Osteoblast (primary cell): ENCODE measurements around the gene COL23A1. TPM values are rescaled to one million over a fixed set of nuclear protein-coding genes. Genes with fewer than 3 reads are reported as not detected.

Experiments used
- DNase-seq: peaks from one replicate; pipeline ENCODE4 v3.0.0; 2011; ENCODE audit warnings: low spot score, mixed read lengths; ENCODE audit not compliant: insufficient read length; ENCODE audit errors: missing footprints
- H2AFZ ChIP-seq: 2 replicates; pipeline ENCODE4 v1.6.0; 2011; ENCODE audit warnings: mild to moderate bottlenecking, low read length
- H3K27ac ChIP-seq: 2 replicates; pipeline ENCODE4 v1.5.1; 2011; ENCODE audit warnings: mild to moderate bottlenecking, low read depth, low read length, moderate library complexity
- H3K27me3 ChIP-seq: 2 replicates; pipeline ENCODE4 v1.6.0; 2012; ENCODE audit warnings: mild to moderate bottlenecking, control low read depth, inconsistent platforms, low read length, moderate library complexity; ENCODE audit not compliant: insufficient read depth
- H3K36me3 ChIP-seq: 2 replicates; pipeline ENCODE4 v1.5.1; 2011; ENCODE audit warnings: mild to moderate bottlenecking, low read length, control low read depth, moderate library complexity; ENCODE audit not compliant: insufficient read depth
- H3K4me1 ChIP-seq: 2 replicates; pipeline ENCODE4 v1.5.1; 2011; ENCODE audit warnings: mild to moderate bottlenecking, low read length, control low read depth, moderate library complexity; ENCODE audit not compliant: insufficient read depth
- H3K4me2 ChIP-seq: 2 replicates; pipeline ENCODE4 v1.6.0; 2011; ENCODE audit warnings: mild to moderate bottlenecking, low read length; ENCODE audit not compliant: insufficient read depth
- H3K4me3 ChIP-seq: fragments of 200-600 bp; sonication (generic); 3 replicates; pipeline ENCODE4 v1.5.1; 2012; ENCODE audit warnings: mild to moderate bottlenecking, low read length, inconsistent platforms; ENCODE audit not compliant: insufficient read depth
- H3K79me2 ChIP-seq: 2 replicates; pipeline ENCODE4 v1.6.0; 2012; ENCODE audit warnings: mild to moderate bottlenecking, low read length, control low read depth, inconsistent platforms; ENCODE audit not compliant: insufficient read depth
- H3K9me3 ChIP-seq: 2 replicates; pipeline ENCODE4 v1.5.1; 2011; ENCODE audit warnings: low read depth, low read length, control low read depth
- H4K20me1 ChIP-seq: 2 replicates; pipeline ENCODE4 v1.6.0; 2012; ENCODE audit warnings: mild to moderate bottlenecking, low read length, control low read depth; ENCODE audit not compliant: insufficient read depth
- total RNA-seq: library from RNA; depleted of rRNA; stranded (reverse); fragments of >200 nt; gene quantifications from 2 replicates; pipeline ENCODE4 v1.2.3, GENCODE V29; 2012
- TF ChIP-seq, protein P1 (sequence below): IDR thresholded peaks from 2 replicates; pipeline ENCODE4 v1.5.1; 2011; ENCODE audit warnings: mild to moderate bottlenecking, low read depth, low read length, moderate library complexity; ENCODE audit errors: extremely low read depth

Gene COL23A1
- total RNA-seq, 1 donor = under 0.01 TPM

DNA sequence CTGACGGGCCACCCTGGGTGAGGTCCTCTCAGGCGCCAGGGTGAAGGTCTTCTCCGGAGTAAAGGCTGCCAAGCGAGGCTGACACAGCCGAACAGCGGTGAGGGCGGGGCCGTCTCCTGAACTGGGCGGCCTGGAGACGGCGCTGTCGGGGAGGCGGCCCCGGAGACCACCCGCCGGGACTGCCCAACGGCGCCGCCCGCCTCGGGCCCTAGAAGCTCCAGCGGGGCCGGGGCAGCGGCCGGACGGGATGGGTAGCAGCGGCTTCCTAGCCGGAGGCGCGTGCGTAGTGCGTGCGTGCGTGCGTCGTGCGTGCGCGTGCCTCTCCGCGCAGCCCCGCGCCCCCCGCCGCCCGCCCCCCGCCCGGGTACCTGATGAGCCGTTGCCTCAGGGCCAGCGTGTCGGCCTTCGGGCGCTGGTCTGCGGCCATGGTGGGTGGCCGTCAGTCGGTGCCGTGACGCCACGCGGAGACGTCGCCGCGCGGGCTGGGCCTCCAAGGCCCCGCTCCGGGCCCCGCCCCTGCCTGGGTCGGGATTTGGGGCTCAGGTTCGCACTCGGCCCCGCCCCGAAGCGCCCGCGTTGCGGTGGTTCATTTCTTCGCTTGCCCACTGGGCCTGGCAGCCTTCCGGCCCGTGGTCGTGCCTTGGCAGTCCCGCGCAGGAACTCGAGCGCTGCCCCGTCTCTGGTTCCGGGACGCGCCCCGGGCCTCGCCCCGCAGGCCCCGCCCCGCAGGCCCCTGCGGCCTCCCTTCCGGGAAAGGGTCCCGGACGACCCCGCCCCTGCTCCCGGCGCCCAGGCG lies 357.9 kb downstream of the COL23A1 start, which contains the start of gene PHYKPL:
Gene PHYKPL (minus strand): TSS at position 679 of the 796 bp plus-strand sequence. CDS start 252 bp downstream, at position 427.
- TF ChIP-seq, protein P1, sequence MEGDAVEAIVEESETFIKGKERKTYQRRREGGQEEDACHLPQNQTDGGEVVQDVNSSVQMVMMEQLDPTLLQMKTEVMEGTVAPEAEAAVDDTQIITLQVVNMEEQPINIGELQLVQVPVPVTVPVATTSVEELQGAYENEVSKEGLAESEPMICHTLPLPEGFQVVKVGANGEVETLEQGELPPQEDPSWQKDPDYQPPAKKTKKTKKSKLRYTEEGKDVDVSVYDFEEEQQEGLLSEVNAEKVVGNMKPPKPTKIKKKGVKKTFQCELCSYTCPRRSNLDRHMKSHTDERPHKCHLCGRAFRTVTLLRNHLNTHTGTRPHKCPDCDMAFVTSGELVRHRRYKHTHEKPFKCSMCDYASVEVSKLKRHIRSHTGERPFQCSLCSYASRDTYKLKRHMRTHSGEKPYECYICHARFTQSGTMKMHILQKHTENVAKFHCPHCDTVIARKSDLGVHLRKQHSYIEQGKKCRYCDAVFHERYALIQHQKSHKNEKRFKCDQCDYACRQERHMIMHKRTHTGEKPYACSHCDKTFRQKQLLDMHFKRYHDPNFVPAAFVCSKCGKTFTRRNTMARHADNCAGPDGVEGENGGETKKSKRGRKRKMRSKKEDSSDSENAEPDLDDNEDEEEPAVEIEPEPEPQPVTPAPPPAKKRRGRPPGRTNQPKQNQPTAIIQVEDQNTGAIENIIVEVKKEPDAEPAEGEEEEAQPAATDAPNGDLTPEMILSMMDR = no peak
- peak within 1 kb of the TSS; percentile 81 for H3K4me2 ChIP-seq

DNA sequence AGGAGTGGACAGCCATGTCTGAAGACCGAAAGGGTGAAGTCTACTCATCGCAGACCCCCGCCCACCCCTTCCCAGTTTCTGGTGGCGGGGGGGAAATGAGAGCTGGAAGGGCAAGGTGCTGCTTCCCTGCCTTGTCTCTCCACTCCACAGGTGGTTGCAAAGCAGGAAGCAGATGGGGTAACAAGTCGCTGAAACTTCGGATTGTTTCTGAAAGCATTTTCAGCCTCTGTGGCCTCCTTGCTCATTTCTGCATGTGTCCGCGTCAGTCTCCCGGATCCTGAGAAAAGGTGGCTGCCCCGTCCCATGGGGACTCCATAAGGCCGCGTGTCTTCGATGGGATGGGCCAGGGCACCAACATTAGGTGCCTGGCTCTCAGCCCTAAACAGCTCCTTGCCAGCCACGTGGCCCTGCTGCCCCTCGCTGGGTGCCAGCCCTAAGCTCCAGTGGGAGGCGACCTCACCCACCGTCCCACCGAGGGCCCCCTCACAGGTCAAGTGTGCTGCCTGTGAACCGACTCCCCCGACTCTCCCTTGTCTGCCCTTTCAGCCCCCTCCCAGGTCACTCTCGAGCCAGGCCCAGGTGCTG lies 358.6 kb downstream of the COL23A1 start:
- Histone ChIP-seq H4K20me1 (peaks cover 19% of the 10 kb centered on the region), H3K4me2 (peak overlapping the region; percentile 81), H3K27me3 (no peaks in the 10 kb centered on the region), H3K9me3 (no peaks in the 10 kb centered on the region), H2AFZ (peak overlapping the region; percentile 66), H3K36me3 (peaks cover 20% of the 10 kb centered on the region), H3K4me3 (peak overlapping the region; percentile 91), H3K79me2 (peaks cover 46% of the 10 kb centered on the region), H3K4me1 (peaks cover 22% of the 10 kb centered on the region), H3K27ac (peak overlapping the region; percentile 76)
- peak; percentile 82 for DNase-seq
- TF ChIP-seq, protein P1 = no peak

More for the DNA sequence above, 357.9 kb downstream of the COL23A1 start, which contains the start of gene PHYKPL:
- peak within 1 kb of the TSS; percentile 91 for H3K4me3 ChIP-seq
- H3K9me3 ChIP-seq = no peaks in the 10 kb centered on the region
- DNase-seq = peak; percentile 97
- H2AFZ ChIP-seq = peak within 1 kb of the TSS; percentile 83
- H3K4me1 ChIP-seq = peaks cover 28% of the 10 kb centered on the region
- H3K27ac ChIP-seq = peak within 1 kb of the TSS; percentile 76
- H3K27me3 ChIP-seq = no peaks in the 10 kb centered on the region
- peaks cover 20% of the 10 kb centered on the region for H3K36me3 ChIP-seq
- peaks cover 15% of the 10 kb centered on the region for H4K20me1 ChIP-seq
- peaks cover 39% of the 10 kb centered on the region for H3K79me2 ChIP-seq

DNA sequence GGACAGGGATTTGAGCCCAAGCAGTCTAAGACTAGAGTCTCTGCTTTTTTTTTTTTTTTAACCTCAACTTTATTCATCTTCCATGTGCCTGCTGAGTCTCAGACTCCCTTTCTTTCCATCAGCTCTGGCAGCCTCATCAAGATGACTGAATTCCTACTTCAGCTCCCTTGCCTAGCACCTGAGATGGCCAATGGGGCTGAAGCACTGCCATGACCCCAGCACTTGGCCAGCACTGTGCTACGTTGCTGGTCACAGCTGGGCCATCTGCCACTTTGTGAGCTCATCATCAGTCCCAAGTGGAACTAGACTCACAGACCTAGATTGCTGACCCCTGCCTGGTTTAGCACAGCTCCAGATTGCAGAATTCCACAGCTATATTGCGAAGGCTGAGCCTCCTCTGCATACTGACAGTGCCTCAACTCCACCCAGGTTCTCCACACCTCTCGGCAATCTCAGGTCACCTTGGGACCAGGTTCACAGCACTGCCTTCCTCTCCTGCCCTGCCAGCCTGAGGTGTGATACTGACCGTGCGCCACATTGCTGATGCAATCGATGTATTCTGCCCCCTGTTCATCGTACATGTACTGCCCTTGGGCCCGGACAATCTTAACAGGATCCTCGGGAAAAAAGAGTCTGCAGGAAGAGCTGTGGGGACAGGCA lies 359.2 kb downstream of the COL23A1 start:
- peak overlapping the region; percentile 91 for H3K4me3 ChIP-seq

More for the DNA sequence above, 359.2 kb downstream of the COL23A1 start:
- H3K27me3 ChIP-seq = no peaks in the 10 kb centered on the region
- peaks cover 20% of the 10 kb centered on the region for H3K36me3 ChIP-seq
- H3K9me3 ChIP-seq = no peaks in the 10 kb centered on the region
- DNase-seq = peak; percentile 95
- no peak overlapping the region for H2AFZ ChIP-seq
- H4K20me1 ChIP-seq = peaks cover 19% of the 10 kb centered on the region
- TF ChIP-seq, protein P1 = no peak
- H3K79me2 ChIP-seq = peaks cover 48% of the 10 kb centered on the region
- peak overlapping the region; percentile 81 for H3K4me2 ChIP-seq
- peak overlapping the region; percentile 76 for H3K27ac ChIP-seq
- H3K4me1 ChIP-seq = peaks cover 20% of the 10 kb centered on the region
